ENCODE measurements around the gene PDE2A. TPM values are rescaled to one million over a fixed set of nuclear protein-coding genes. Genes with fewer than 3 reads are reported as not detected.

The PDE2A gene
- polyA plus RNA-seq (ENCODE audit: insufficient read length in 3 of 3) = 10 to 100 TPM; 13.0 to 16.5 (median 16.0) TPM

DNA sequence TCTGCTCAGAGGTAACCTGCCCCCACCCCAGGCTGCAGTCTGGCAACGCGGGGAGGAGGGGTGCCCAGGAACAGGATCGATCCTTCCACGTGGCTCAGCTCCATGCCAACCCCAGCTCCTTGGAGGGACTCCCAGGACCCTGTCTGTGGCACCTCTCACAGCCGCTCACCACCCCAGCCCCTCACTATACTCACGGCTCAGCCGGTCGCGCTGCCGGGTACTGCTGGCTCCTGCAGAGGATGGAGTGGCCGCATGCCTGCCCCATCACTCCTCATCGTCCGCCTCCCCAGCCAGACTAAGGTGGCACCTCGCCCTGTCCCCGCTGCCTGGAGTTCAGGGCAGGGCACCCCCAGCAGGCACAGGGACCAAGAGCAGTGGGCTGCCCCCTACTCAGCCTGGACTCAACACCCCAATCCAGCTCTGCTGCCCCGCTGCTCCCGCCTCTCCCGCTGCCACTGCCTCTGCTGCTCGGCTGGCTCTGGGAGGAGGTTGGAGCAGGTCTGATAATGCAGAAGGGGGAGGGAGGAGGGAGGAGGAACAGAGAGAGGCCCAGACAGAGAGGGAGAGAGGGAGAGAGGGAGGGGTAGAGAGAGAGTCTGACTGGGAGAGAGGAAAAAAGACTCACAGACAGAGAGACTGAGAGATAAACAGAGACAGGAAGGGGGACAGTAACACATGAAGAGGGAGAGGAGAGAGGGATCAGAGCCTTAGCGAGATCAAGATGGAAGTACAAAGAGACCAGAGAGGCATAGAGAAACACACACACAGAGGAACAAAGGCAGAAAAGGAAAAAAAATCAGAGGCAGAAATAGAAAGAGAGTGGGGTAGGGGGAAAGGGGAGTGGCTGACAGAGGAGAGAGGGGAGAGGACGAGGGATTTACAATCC is at the start of gene PDE2A:
PDE2A (minus strand) TSS at position 480 of the 886 bp plus-strand sequence; CDS start at position 265, 215 bp downstream.
- DNase-seq (ENCODE audit: low read depth in 3 of 3, low spot score in 2 of 3) = no peak

DNA sequence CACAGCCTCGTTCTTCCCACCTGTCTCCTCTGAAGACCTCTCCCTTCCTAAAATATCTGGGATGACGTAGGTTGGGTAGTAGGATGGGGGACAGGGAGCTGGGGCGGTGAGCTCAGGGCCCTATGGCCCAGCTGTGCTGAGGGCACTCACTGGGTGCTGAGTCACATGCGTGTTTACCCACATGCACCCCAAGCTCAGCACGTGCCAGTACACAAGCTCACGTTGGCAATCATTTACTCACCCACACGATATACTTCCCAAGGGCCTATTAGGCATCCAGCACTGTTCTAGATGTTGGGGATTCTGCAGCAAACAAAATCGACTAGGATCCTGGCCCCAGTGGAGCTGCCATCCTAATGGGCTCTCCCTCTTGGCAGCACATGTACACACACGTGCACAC is 49.3 kb upstream of the PDE2A start:
- no peak for DNase-seq (ENCODE audit: low read depth in 3 of 3, low spot score in 2 of 3)

DNA sequence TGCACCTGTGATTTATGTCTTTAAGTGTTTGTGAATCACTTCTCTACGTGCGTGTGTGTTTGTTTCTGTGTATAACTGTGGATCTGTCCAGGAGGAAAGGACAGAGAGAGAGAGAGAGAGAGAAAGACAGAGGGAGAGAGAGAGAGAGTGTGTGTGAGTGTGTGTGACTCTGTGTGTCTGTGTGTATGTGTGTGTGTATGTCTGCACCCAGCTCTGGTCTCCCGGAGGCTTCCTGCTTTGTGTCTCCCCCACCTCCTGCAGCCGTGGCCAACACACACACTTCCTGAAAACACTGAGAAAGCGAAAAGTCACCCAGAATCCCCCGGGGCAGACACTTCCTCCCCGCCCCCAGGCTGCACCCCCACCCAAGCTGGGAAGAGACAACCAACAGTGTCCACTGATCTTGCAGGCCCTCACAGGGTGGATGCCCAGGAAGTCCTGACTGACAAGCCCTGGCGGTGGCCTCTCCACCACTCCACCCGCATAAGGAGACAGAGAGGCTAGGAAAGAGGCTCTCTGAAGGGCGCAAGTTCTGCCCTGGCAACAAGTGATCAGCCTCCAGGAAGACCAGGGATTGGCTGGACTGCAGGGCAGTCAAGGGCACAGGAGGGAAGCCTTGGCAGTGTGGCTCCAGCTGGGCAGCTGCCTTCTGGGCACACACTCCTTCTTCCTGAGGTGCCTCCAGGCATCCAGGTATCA is 48.0 kb upstream of the PDE2A start:
- DNase-seq (ENCODE audit: low read depth in 3 of 3, low spot score in 2 of 3) = peak; percentile 83 to 85 (median 84)

DNA sequence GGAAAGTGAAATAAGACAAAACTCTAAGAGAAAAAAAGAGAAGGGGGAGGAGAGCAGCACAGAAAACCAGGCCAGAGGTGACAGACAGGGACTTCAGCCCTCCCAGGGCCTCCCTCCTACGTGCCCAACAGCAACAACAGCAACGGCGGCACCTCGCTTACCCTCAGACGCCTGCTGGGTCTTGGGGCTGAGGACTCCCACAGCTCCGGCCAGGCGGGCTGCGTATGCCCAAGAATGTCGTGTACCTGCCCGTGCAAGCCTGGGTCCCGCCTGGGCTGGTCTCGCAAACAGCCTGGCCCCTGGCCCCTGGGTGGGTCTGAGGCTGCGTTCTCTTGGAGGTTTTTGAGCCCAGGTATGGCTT is 47.4 kb upstream of the PDE2A start:
- DNase-seq (ENCODE audit: low read depth in 3 of 3, low spot score in 2 of 3) = no peak

DNA sequence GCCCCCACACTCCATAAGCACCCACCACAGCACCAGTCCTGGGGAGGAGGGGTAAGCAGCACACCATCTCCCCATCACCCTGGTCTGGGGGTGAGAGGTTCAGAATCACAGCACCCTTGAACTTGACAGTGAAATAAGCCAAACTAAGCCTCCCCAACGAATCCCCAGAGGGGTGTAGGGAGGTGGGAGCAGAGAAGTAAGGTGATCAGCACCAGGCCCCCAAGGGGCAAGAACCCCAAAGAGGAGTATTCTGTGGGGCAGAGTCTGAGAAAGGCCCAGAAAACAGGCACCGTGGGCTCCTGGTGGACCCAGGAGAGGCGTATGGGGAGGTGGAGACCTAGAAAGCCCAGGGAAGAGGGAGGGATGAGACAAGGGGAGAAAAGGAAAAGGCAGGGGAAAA is 47.1 kb upstream of the PDE2A start:
- no peak for DNase-seq (ENCODE audit: low read depth in 3 of 3, low spot score in 2 of 3)

DNA sequence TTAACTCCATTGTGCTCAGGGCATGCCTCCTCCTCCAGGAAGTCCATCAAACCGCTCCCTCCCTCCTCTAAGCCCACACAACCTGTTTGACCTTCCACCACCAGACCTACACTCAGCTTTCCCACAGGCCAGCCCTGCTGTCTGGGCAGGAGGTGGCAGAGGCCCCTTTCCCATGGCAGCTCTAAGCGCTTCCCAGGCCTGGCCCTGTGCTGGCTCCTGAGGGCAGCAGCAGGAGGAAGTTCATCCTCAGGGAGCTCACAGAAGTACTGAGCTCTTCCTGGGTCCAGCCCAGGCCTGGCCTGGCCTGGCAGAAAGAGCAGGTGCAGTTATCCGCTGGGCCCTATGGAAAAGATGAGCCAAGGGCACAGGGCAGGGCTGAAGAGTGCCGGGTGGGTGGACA is 46.6 kb upstream of the PDE2A start:
- DNase-seq (ENCODE audit: low read depth in 3 of 3, low spot score in 2 of 3) = no peak

DNA sequence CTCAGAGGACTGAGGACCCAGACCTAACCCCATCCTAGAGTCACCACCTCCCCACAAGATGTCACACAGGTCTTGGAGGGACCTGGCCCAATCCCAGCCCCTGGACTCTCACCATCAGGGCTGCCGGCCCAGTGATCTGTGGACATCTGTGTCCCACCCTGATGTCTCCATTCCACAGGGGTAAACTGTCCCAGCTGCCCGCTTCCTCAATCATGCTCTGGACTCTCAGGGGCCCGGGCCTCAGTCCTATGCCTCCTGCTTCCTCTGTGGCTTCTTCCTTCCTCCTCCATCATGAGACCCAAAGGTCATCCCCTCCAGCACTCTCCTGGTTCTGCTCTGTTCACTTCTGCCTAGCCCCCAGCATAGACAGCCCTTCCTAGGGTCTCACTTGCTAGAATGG is 45.8 kb upstream of the PDE2A start:
- DNase-seq (ENCODE audit: low read depth in 3 of 3, low spot score in 2 of 3) = no peak

DNA sequence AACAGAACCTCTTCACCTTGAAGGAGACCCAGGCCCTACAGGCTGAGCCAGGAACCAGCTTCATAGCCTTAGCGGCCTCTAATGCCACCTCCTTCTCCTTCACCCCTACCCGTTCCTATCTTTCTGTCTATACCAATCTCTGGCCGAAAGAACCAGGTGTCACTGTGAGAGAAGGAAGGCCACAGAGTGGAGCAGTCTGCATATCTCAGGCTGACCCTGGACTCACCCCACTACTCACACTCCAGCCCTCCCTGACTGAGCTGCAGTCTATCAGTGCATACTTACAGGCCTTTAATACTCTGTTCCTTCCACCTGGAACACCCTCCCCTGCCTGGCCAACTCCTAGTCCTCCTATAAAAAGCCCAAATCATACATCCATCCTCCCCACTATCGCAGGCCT is 45.3 kb upstream of the PDE2A start:
- DNase-seq (ENCODE audit: low read depth in 3 of 3, low spot score in 2 of 3) = no peak

DNA sequence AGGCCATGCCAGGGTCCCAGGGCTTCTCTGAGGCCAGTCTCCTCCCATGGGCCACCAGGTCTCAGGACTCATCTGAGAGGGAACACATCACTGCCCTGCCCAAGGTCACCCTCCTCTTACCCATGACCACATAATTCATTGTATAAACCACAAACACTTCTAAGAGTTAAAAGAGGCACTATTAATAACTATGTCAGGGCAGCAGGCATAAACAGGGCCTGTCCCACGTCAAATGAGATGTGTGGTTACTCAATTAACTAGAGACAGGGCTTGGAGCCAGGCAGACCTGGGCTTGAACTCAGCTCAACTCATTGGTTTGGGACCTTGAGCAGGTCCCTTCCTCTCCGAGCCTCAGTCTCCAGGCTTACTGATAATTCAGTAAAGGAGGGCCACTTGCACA is 44.9 kb upstream of the PDE2A start:
- DNase-seq (ENCODE audit: low read depth in 3 of 3, low spot score in 2 of 3) = no peak

DNA sequence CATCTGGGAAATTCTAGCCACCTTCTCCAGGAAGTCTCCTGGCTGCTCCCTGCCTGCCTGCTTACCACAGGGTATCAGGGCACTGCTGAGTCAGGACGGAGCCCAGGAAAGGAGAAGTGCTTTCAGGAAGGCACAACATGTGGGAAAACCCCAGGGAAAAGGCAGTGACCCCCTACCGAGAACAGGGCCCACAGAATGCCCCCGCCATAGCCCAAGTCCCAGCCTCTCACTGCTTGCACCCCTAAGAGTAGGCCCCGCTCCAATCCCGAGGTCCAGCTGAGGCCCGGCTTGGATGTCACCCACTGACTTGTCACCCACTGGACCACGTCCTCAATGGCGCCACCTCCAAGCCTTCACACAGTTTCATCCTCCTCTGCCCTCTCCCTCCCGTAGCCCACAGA is 43.9 kb upstream of the PDE2A start:
- DNase-seq (ENCODE audit: low read depth in 3 of 3, low spot score in 2 of 3) = no peak

DNA sequence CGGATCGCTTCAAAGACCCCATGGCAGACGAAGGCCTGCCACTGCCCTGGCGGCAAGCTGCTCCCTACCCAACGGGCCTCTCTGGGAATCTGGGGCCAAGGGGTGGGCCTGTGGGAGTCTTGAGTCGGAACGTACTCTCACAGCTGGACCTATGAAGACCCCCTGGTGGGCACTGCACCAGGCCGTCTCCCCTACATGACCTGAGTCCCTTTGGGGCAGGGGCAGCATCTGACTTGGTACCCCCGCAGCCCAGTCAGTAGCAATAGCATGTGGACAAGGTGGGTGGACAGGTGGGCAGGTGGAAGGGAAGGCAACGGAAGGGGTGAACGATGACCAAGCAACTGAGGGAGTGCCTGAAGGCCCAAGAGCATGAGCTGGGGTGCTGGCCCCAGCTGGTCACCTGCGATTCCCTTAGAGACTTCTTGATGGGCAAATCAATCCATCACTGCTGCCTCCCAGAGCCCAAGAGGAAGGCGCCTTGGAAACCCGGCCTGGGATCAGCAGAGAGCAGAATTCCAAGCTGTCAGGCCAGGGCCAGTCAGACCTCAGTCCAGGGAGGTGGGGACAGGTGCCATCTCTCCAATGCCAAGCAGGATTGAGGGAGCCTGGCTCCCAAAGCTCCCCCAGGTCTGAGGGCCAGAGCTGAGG is 42.7 kb upstream of the PDE2A start:
- no peak for DNase-seq (ENCODE audit: low read depth in 3 of 3, low spot score in 2 of 3)

DNA sequence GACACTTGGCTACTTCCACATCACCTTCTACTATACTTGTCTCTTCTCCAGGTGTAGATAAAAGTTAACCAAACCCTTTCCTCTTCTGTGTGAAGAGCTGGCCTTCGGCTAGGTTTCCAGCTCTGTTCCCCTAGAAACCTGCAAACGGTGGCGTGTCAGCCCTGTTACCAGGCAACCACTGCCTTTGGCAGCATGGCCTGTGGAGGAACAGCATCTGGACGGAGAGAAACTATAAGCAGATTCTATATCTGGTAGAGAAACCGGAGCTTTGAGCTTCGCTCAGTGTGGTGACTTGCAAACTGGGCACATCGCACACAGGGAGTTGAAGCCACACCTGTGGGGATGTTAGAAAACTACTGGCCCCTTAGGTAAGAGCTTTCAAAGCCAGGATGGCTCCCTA is 42.1 kb upstream of the PDE2A start:
- no peak for DNase-seq (ENCODE audit: low read depth in 3 of 3, low spot score in 2 of 3)

DNA sequence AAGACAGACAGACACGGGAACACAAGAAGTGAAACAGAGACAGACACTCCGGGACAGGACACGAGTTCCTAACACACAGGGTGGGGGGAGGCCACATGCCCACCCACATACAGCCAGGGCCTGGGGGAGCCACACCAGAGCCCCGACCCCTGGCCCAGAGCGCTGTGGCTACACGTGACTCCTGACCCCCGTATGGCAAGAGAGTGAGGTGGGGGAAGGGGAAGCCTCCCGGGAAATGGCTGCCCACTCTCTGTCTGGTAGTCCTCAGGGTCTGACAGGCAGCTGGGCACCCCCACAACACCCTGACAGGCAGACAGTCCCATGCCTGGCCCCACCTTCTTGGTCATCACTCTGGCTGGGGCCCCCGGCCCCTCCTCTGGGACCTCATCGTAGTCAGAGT is 38.6 kb upstream of the PDE2A start:
- no peak for DNase-seq (ENCODE audit: low read depth in 3 of 3, low spot score in 2 of 3)

DNA sequence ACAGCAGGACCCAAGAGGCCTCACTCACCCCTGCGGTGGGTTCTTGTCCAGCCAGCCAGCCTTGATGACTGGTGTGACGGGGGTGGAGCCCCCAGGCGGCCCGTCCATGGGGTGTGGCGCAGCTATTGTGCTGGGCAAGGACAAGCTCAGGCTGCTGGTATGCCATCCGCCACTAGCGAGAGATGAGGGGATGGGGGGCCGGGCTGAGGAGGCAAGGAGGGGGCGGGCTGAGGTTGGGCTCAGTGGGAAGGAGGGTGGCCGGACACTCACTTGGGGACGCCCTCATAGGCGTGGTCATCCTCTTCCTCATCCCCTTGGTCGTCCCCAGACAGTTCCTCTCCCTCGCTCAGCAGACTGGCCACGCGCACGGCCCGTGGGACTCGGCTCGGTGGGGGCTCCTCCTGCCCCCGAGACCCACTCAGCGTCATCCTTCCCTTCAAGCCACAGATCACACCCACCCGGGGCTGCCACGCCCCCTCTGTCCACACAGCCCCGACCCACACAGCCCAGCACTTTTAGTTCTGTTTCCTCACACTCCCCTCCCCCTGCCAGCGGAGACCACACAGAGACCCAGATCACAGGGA is 38.0 kb upstream of the PDE2A start:
- no peak for DNase-seq (ENCODE audit: low read depth in 3 of 3, low spot score in 2 of 3)

DNA sequence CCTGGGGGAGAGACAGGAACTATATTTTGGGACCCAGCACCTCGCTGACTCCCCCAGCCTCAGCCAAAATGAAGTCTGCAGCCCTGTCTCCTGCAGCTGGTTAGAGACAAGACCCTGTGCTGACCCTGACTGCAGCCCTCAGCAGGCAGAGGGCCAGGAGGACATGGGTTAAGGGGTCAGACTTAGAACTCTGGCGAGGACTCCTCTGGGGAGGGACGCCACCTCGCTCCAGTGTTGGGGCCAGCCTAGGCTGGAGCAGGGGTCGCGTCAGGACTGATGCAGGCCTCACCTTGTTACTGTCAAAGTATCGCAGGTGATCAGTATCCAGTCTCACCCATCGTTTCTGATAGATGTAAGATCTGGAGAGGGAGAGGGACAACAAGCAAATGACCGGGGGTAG is 36.9 kb upstream of the PDE2A start:
- no peak for DNase-seq (ENCODE audit: low read depth in 3 of 3, low spot score in 2 of 3)

DNA sequence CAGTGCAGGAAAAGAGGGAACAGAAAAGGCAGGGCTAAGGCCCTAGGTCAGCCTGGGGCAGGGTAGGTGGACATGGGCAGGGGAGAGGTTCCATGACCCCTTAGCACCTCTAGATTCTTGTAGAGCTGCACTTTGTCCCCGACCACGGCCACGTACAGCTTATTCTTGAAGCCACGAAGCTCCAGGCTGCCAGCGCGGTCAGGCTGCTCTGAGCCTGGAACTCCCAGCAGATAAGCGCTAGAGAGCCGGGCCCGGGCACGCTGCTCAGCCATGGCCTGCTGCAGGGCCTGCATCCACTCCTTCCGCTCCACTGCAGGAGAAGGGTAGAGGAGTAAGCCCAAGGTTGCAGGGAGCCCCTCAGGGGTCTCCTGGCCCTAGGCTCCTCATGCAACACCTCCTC is 36.1 kb upstream of the PDE2A start:
- DNase-seq (ENCODE audit: low read depth in 3 of 3, low spot score in 2 of 3) = no peak

DNA sequence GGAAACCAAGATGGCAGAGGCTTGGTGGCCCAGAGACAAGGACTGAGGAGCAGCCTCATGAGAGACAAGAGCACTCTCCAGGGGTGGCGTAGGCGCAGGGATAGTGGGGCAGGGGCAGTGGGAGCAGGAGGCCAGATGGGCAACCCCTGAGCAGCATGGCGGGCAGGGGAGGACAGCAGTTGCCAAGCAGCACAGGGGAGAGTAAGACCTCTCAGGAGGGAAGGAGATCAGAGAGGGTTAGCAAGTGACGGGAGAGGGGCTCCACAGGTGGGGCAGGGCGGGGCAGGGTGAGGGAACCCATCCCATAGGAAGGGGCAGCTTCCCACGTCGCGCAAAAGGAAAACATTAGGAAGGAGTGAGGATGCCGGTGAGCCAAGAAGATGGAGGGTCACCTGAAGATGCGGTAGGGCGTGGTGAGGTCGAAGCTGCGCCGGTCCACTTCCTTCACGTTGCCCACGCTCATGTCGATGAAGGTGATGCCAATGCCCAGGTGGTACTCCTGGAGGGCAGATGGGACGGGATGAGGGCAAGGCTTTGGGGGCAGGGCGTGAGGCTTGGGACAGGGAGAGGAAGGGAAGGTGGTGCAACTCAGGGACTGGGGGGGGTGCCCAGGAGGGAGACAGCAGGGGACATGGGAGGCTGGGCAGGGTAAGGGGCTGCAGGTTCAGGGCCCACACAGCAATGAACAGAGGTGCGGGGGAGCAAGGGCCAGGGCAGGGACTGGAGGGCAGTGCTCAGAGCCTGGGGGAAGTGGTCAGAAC is 35.4 kb upstream of the PDE2A start:
- DNase-seq (ENCODE audit: low read depth in 3 of 3, low spot score in 2 of 3) = no peak

DNA sequence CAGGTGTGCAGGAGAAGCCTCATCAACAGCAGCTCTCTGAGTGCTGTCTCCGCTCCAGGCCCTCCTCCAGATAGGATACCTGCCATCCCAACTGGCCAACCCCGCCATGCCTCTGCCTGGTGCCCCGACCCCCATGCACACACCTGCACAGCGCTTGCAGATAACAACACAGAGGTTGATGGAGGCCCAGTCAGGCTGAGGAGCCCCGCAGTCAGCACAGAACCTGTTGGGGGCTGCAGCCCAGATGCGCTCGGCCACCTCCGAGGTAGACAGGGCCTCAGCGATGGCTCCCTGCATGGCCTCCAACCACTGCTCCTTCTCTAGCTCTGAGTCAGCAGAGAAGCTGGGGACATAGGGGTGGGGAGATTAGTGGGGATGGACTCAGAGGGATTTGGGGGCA is 32.8 kb upstream of the PDE2A start:
- no peak for DNase-seq (ENCODE audit: low read depth in 3 of 3, low spot score in 2 of 3)

DNA sequence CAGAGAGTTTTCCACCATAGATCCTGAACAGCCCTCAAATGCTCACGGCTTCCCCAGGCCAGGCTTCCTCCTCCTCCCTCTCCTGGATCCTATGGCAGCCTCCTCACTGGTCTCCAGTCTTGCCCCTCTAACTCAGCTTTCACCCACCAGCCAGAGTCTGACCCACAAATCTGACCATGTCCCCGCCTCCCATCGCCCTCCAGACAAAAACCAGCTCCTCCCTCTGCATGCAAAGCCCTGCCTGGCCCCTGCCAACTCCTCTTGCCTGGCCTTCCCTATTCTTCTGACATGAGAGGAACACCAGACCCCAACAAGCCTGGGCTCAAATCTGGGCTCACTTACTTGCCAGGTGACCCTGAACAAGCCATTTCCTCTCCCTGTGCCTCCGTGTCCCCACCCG is 32.4 kb upstream of the PDE2A start:
- DNase-seq (ENCODE audit: low read depth in 3 of 3, low spot score in 2 of 3) = no peak

All from right renal cortex interstitium (tissue), 3 donors.